HCT116 (cell line): ENCODE measurements around the gene SRP68. TPM values are rescaled to one million over a fixed set of nuclear protein-coding genes. Genes with fewer than 3 reads are reported as not detected.

Source experiments
- ATAC-seq: fragments of 200-7000 bp; cut with Tn5 transposase; 2 replicates; pipeline ENCODE4 v1.9.1; 2020; ENCODE audit warnings: mild to moderate bottlenecking, moderate library complexity
- BruUV-seq: library from RNA; stranded (reverse); fragments of 400-500 nt; replicated peaks from 2 replicates; lab custom pipeline; 2021; lab: Mats Ljungman, UMichigan
- CTCF ChIA-PET: fragments of 300-600 bp; sonication (Branson Sonifier 250); formaldehyde crosslinking; loops from one replicate; lab custom pipeline; 2021; ENCODE audit warnings: antibody characterized with exemption; lab: Charles Lee
- POLR2A ChIA-PET: fragments of 300-600, 350-600 bp; sonication (Branson Sonifier 250); formaldehyde crosslinking; loops from one replicate; lab custom pipeline; 2021; ENCODE audit warnings: antibody characterized with exemption; lab: Charles Lee
- RAD21 ChIA-PET, 2 experiments: fragments of 300-600 bp; sonication (Branson Sonifier 250); formaldehyde crosslinking; loops; one replicate each; lab custom pipeline; 2023; ENCODE audit warnings: low total read pairs in 2 of 2; ENCODE audit not compliant: uncharacterized antibody in 2 of 2, unreplicated experiment in 2 of 2, low non-redundant PET in 1 of 2; lab: Charles Lee
- DNase-seq: peaks from one replicate; pipeline ENCODE4 v3.0.0-alpha.2; 2010; ENCODE audit warnings: low read depth, low spot score
- H2AFZ ChIP-seq: fragments of 200-600 bp; shearing (Covaris generic), sonication (generic); 2 replicates; pipeline ENCODE4 v1.6.1; 2017; ENCODE audit warnings: low read depth, mixed run types, mixed read lengths, antibody characterized with exemption, low read length; ENCODE audit not compliant: poor library complexity, severe bottlenecking
- H3K27ac ChIP-seq: 2 replicates; pipeline ENCODE4 v1.5.1; 2012; ENCODE audit warnings: low read depth, low read length
- H3K27me3 ChIP-seq: fragments of 200-600 bp; sonication (generic); 2 replicates; pipeline ENCODE4 v1.6.1; 2016; ENCODE audit warnings: mixed run types, low read length, mixed read lengths; ENCODE audit not compliant: insufficient read depth
- H3K36me3 ChIP-seq, 2 experiments: fragments of 200-500 bp in 1 of 2; fragments of 200-600 bp in 1 of 2; sonication (Bioruptor generic) in 1 of 2; sonication (generic) in 1 of 2; 2 replicates each; pipeline versions ENCODE4 v1.5.1 to v1.6.1; 2014 to 2016; ENCODE audit warnings: low read length in 2 of 2, inconsistent platforms in 1 of 2, mixed read lengths in 1 of 2, mixed run types in 1 of 2; ENCODE audit not compliant: insufficient read depth in 2 of 2, control insufficient read depth in 1 of 2
- H3K4me1 ChIP-seq, 2 experiments: fragments of 200-600 bp in 1 of 2; sonication (generic) in 1 of 2; 2 replicates each; pipeline versions ENCODE4 v1.5.1 to v1.6.1; 2012 to 2017; ENCODE audit warnings: low read length in 2 of 2, inconsistent platforms in 1 of 2, mild to moderate bottlenecking in 1 of 2, mixed read lengths in 1 of 2, mixed run types in 1 of 2, moderate library complexity in 1 of 2; ENCODE audit not compliant: insufficient read depth in 2 of 2, control insufficient read depth in 1 of 2
- H3K4me2 ChIP-seq: fragments of 200-600 bp; sonication (generic); 2 replicates; pipeline ENCODE4 v1.6.1; 2017; ENCODE audit warnings: mixed run types, low read length, mixed read lengths
- H3K4me3 ChIP-seq, 2 experiments: fragments of 200-600 bp in 1 of 2; sonication (generic) in 1 of 2; replicated peaks in 1 of 2; 2 replicates each; pipeline ENCODE4 v1.5.1; 2011 to 2016; ENCODE audit warnings: low read length in 2 of 2, control low read depth in 1 of 2, low read depth in 1 of 2, mild to moderate bottlenecking in 1 of 2, mixed read lengths in 1 of 2, mixed run types in 1 of 2
- H3K79me2 ChIP-seq: fragments of 200-600 bp; sonication (generic); 2 replicates; pipeline ENCODE4 v1.6.1; 2017; ENCODE audit warnings: mild to moderate bottlenecking, mixed run types, low read length, moderate library complexity, mixed read lengths; ENCODE audit not compliant: insufficient read depth
- H3K9ac ChIP-seq: fragments of 200-600 bp; sonication (generic); 2 replicates; pipeline ENCODE4 v1.6.1; 2016; ENCODE audit warnings: low read length, mixed read lengths
- H3K9me2 ChIP-seq: fragments of 200-600 bp; sonication (generic), shearing (Covaris generic); 2 replicates; pipeline ENCODE4 v1.6.1; 2017; ENCODE audit warnings: mixed run types, mild to moderate bottlenecking, moderate library complexity; ENCODE audit not compliant: insufficient read depth
- H3K9me3 ChIP-seq, 2 experiments: fragments of 200-500 bp in 1 of 2; fragments of 200-600 bp in 1 of 2; sonication (Bioruptor generic) in 1 of 2; sonication (generic) in 1 of 2; 2 replicates each; pipeline ENCODE4 v1.6.1; 2014 to 2017; ENCODE audit warnings: low read length in 2 of 2, mixed read lengths in 2 of 2, inconsistent platforms in 1 of 2, low read depth in 1 of 2, mild to moderate bottlenecking in 1 of 2, mixed run types in 1 of 2, moderate library complexity in 1 of 2; ENCODE audit not compliant: control insufficient read depth in 1 of 2, insufficient read depth in 1 of 2
- H4K20me1 ChIP-seq: fragments of 200-600 bp; sonication (generic), shearing (Covaris generic); 2 replicates; pipeline ENCODE4 v1.6.1; 2017; ENCODE audit warnings: mixed run types, mild to moderate bottlenecking, moderate library complexity; ENCODE audit not compliant: insufficient read depth
- EGR1 ChIP-seq: IDR thresholded peaks from 2 replicates; pipeline ENCODE4 v1.6.1; 2012; ENCODE audit warnings: low read depth
- ELF1 ChIP-seq: IDR thresholded peaks from 2 replicates; pipeline ENCODE4 v1.6.1; 2012; ENCODE audit warnings: low read depth, borderline replicate concordance
- JUND ChIP-seq: IDR thresholded peaks from 2 replicates; pipeline ENCODE4 v1.6.1; 2012
- TCF7L2 ChIP-seq: IDR thresholded peaks from 2 replicates; pipeline ENCODE4 v1.7.0; 2011; ENCODE audit warnings: borderline replicate concordance, inconsistent platforms; ENCODE audit not compliant: insufficient read depth, insufficient read length; ENCODE audit errors: extremely low read depth
- YY1 ChIP-seq: IDR thresholded peaks from 2 replicates; pipeline ENCODE4 v1.6.1; 2011; ENCODE audit warnings: low read length, low read depth, moderate library complexity, mild to moderate bottlenecking; ENCODE audit not compliant: insufficient replicate concordance; ENCODE audit errors: extremely low read depth
- ZNF274 ChIP-seq: fragments of 200-500 bp; sonication (Bioruptor generic); IDR thresholded peaks from 2 replicates; pipeline ENCODE4 v1.6.1; 2014; ENCODE audit warnings: mild to moderate bottlenecking, low read depth, low read length, inconsistent platforms
- intact Hi-C: fragments of 100-400 bp; cut with micrococcal nuclease; formaldehyde crosslinking; loops from 2 replicates; pipeline ENCODE4 v1.10.0; 2022
- total RNA-seq: library from RNA; stranded (reverse); gene quantifications from one replicate; pipeline ENCODE4 v1.2.1, GENCODE V29; 2021; ENCODE audit not compliant: unreplicated experiment
- TF ChIP-seq, protein P1 (sequence below): IDR thresholded peaks from 2 replicates; pipeline ENCODE4 v1.6.1; 2012; ENCODE audit warnings: low read depth
- TF ChIP-seq, protein P2 (sequence below): IDR thresholded peaks from 2 replicates; pipeline ENCODE4 v1.6.1; 2012

The SRP68 gene
- total RNA-seq, 1 experiment from 2014 or later = 152 TPM

DNA sequence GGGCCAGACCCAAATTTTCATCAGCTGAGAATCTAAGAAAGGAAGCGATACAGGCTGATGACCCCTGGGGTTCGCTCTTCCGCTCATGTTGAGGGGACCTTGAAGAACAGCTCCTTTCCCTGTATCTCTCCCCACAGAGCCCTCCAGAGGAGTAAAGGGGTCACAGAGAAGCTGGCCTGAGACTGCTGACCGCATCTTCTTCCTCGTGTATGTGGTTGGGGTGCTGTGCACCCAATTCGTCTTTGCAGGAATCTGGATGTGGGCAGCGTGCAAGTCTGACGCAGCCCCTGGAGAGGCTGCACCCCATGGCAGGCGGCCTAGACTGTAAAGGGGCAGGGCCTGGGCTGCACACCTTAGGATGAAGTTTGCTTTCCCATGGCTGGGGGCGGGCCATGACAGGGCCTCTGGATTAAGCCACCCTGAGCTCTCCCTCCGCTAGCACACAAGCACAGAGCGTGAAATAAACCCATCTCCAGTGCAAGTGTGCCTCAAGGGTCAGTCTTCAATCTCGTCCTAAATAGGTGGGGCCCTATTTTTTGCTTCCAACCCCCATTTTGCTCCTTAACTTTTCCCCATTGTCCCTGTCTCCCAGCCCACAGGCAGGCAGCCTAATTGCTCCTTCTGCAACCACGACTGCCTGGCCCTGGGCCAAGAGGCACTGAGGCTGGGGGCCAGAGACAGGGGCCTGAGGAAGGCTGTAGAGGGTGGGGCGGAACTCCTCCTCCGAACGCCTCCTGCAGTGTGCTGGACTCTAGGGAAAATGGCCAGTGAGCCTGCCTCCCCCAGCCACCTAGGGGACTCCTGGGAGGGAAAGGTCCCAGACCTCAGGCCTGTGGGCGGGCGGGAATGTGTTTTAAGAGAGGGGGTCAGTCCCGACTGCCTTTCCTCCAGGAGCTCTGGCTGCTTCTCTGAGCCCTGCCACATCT, 10.3 kb upstream of the SRP68 start:
- Histone ChIP-seq H4K20me1 (no peaks in the 10 kb centered on the region), H3K4me1 (no peaks in the 10 kb centered on the region), H3K27ac (no peak overlapping the region), H3K9ac (no peak overlapping the region), H3K36me3 (peaks cover 25 to 27% of the 10 kb centered on the region in 2 experiments; a peak in 3 of 4 replicates), H3K79me2 (no peaks in the 10 kb centered on the region), H3K9me3 (no peaks in the 10 kb centered on the region), H2AFZ (no peak overlapping the region), H3K27me3 (peaks cover 8% of the 10 kb centered on the region; the same call in 1 of the 2 replicates), H3K9me2 (no peaks in the 10 kb centered on the region), H3K4me3 (no peak overlapping the region), H3K4me2 (no peak overlapping the region)
- intact Hi-C loops = no loop called here
- ATAC-seq = no peak
- DNase-seq = no peak
- ChIA-PET CTCF (no interaction called here), POLR2A (no interaction called here), RAD21 (no interaction called here)
- TF ChIP-seq, protein P1, sequence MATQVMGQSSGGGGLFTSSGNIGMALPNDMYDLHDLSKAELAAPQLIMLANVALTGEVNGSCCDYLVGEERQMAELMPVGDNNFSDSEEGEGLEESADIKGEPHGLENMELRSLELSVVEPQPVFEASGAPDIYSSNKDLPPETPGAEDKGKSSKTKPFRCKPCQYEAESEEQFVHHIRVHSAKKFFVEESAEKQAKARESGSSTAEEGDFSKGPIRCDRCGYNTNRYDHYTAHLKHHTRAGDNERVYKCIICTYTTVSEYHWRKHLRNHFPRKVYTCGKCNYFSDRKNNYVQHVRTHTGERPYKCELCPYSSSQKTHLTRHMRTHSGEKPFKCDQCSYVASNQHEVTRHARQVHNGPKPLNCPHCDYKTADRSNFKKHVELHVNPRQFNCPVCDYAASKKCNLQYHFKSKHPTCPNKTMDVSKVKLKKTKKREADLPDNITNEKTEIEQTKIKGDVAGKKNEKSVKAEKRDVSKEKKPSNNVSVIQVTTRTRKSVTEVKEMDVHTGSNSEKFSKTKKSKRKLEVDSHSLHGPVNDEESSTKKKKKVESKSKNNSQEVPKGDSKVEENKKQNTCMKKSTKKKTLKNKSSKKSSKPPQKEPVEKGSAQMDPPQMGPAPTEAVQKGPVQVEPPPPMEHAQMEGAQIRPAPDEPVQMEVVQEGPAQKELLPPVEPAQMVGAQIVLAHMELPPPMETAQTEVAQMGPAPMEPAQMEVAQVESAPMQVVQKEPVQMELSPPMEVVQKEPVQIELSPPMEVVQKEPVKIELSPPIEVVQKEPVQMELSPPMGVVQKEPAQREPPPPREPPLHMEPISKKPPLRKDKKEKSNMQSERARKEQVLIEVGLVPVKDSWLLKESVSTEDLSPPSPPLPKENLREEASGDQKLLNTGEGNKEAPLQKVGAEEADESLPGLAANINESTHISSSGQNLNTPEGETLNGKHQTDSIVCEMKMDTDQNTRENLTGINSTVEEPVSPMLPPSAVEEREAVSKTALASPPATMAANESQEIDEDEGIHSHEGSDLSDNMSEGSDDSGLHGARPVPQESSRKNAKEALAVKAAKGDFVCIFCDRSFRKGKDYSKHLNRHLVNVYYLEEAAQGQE = no peak
- TF ChIP-seq TCF7L2 (no peak), ZNF274 (no peak), YY1 (no peak), EGR1 (no peak), JUND (no peak), ELF1 (no peak)
- TF ChIP-seq, protein P2, sequence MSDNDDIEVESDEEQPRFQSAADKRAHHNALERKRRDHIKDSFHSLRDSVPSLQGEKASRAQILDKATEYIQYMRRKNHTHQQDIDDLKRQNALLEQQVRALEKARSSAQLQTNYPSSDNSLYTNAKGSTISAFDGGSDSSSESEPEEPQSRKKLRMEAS = no peak
- TSS peak; percentile 9 for BruUV-seq
